ENCODE measurements around the gene WNT11.

The WNT11 gene

DNA sequence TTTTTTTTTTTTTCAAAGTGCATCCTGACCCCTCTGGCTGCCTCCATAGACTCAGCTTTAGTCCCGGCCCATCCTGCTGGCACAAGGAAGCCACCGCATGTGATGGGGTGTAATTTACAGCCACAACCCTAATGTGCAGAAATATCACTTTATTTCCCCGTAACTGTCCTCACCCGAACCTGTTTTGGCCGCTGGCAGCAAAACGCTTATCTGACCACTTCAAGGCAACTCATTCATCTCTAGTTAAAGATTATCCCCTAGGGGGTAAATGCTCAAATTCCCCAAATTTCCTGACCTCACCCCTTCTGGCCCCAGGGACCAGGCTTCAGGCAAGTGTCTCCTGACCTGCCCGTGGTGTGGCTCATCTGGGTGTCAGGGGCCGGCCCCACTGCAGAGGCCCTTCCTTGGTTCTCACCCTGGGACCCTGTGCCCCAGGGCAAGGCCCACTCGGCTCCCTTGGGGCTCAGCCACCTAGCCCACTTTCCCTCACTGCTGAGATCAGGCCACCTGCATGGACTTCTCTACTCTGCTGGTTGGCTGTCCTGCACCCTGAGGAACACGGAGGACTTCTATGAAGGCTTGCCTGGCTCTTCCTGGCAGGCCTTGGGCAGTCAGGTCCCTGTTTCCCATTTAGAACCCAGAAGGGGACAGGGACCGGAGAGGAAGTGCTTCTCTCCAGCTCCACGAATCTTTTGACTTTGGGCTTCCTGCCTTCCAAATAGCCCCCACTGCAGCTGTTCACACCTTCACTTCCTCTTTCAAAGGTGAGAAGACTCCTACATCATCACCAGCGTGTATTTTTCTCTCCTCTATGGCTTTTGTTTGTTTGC lies 53.3 kb downstream of the WNT11 start:
- DNase-seq = no peak

DNA sequence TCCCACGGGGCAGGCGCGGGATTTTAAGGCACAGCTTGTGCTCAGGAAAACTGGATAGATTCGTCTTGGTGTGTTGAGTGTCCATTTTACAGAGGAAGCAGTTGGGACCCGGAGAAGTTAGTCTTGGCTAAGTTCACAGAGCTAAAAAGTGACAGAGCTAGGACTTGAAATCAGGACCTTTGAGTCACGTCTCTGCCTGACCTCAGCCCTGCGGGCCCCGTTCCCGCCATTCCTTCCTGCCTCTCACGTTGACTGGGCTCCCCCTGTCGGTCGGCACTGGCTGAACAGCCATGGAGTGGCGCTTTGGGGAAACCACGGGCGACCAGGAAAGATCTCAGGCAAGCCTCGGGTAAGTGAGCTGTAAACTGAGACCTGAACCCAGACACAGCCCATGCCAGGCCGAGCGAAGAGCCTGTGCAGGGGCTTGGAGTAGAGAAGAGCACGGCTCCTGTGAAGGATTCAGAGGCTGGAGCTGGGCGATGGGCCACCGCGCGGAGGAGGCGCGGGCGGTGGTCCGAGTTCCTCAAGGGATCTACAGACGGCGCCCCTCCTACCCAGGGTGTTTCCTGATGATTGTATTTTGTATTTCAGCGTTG lies 54.1 kb downstream of the WNT11 start:
- DNase-seq = peak; percentile 68

DNA sequence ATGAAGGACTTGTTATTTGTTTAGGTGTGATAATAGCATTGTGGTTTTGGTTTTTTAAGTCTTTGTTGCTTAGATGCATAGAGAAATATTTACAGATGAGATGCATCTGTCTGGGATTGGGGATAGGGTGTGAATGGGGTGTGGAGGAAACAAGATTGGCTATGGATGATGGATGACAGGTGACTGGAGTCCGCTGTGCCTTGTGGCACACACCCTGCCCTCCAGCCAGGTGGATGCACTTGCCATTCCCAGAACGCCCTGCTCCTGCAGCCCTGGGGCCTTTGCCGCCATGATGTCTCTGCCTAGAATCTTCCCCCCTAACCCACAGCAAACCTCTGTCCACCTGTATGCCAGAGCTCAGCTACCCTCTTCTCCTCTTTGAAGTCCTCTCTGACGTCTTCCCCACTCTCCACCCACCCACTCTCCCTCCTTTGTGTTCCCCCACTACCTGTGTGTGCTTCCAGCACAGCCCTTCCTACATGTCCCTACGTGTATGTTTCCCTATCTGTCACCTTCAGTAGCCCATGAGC lies 54.7 kb downstream of the WNT11 start:
- DNase-seq = no peak

DNA sequence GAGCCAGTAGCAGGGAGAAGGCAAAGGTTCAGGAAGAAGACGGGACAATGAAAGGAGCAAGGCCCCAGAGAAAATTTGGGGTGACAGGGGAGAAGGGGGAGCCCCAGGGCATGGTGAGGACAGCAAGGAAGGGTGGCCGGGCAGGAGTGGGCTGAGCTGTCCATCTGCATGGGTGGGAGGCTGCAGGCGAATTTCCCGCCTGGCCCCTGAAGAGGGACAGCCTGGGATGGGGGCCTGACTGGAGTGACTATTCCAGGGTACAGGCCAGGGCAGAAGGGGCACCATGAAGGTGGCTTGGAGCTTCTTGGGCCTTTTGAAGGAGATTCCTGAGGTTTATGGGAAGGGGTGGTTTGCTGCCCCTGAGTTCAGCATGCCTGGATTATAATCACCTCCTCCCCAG lies 56.2 kb downstream of the WNT11 start:
- no peak for DNase-seq

DNA sequence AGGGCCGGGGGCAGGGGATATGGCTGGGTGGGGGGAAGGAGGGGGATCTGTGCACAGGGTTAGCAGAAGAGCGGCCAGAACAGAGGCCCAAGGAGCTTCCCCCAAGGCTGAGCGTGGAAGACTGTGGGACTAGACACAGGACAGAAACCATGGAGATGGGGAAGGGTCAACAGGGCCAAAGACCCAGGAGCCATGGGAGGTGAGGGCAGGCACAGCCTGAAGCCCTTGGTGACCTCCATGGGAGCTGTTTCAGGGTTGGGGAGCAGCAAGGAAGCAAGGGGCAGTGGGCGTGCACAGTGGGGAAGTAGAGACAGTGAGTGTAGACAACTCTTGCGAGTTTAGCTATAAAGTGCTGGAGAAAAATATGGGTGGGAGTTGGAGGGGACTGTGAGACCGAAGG lies 56.6 kb downstream of the WNT11 start:
- DNase-seq = no peak

DNA sequence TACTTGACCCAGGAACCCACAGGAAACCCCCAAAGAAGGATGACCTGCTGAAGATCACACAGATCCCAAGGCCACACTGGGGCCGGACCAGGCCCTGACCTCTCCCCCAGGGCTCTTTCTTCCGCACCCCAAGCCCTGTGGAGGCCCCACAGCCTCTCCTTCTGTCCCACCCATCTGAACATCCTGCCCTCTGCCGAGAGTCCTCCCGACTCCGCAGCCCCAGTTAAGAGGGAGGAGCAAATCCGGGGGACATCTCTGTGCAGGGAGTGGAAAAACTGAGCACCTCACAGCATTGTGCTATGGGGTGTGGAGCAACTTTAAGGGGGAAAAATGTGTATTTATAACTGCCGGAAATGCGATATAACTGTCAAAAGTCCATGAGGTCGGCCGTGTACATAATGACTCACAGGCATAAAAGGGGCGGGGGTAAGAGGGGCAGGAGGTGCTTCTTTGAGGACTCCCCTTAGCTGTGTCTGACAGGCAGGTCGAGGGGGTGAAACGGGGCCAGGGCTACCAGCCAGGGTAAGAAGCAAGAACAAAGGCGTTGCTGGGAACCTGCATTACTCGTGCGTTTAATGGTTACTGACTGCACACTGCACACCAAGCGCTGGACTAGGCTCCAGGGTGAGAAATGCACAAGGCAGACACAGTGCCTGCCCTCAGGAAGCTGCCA lies 57.2 kb downstream of the WNT11 start:
- no peak for DNase-seq

DNA sequence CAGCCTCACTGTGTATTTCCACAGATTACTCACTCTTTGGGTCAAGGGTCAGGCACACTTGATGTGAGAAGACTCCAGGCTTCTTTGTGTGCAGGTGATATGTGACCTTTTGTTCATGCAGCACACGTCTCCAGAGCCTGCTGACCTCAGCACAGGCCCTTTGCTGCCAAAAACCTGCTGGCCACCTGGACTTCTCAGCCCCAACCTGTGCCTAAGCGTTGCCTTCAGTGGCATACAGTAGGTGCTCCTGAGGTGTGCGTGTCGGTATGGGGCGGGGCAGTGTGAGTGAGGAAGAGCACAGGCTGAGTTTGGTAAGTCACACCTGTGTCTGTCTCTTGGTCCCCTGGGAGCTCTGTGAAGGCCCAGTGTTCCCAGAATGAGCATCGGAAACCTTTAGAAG lies 58.1 kb downstream of the WNT11 start:
- DNase-seq = no peak

DNA sequence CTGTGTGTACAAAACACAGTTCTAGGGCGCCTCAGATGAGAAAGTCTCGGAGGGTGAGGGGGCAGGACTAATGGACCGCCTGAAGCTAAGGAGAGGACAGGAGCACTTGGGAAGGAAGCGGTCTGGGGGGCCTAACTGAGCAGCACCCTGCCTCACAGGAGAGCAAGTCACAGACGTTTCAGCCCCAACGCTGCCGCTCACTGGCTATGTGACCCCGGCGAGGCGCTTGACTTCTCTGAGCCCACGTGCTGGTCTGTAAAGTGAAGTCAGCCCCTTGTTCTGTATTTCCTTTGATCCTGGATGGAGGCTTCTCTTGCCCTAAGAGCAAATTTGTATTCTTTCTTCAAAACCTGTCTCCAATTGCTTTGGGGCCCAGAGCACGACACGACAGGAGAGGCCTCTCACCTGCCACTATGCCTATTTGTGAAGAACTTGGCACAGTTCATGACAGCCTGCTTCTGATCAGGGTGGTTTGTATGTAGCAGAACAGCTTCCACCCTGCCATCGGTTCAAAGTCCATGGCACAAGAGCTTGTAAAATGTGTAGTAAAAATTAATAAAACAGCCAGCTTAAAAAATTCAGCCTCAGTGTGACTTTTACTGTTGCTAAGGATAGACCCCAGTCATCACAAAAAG lies 59.1 kb downstream of the WNT11 start:
- DNase-seq = no peak

DNA sequence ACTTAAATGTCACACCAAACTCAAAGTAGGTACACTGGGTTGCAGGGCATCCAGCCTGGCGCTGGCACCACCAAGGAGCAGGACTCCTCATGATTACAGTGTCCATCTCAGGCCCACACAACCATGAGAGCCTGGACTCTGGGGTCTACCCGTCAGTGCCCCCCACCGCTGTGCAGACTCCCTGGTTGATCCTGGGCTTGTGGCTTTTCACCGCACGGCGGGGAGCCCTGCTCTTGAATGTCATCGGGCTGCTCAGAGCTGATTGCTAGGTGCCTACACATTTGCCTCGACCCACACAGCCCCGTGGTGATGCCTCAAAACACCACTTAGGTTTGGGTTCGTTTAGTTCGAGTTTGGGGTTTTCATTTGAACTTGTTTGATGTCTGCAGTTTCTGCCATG lies 63.0 kb downstream of the WNT11 start:
- DNase-seq = no peak

DNA sequence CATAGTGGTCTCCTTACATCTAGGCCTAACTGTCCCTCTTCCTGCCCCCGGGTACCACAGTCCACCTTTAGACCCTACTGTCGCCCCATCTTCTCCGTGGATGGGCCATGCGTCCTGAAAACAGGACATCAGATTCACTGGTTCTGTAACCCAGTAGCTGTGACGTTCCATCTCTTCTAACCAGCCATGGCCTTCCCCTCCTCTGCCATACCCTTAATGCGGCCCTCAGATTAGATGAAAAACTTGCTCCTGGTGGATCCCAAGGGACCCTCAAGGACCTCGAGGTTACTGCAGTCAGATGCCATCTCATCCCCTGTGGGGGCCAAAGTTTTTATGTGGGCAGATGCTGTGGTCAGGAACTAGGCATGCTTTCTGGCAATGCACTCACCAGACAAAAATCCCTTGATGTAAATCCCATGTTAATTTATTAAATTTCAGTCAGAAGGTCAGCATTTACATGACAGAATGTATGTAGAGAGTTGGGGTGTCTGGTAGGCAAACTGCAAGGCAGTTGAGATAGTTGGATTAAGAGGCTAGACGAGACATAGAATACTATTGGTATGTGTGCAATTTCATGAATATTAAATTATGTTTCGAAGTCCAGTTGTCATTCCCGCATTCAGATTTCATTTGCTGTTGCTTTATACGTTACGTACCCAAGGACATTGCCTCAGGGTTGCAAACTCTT lies 64.3 kb downstream of the WNT11 start:
- DNase-seq = peak; percentile 31

DNA sequence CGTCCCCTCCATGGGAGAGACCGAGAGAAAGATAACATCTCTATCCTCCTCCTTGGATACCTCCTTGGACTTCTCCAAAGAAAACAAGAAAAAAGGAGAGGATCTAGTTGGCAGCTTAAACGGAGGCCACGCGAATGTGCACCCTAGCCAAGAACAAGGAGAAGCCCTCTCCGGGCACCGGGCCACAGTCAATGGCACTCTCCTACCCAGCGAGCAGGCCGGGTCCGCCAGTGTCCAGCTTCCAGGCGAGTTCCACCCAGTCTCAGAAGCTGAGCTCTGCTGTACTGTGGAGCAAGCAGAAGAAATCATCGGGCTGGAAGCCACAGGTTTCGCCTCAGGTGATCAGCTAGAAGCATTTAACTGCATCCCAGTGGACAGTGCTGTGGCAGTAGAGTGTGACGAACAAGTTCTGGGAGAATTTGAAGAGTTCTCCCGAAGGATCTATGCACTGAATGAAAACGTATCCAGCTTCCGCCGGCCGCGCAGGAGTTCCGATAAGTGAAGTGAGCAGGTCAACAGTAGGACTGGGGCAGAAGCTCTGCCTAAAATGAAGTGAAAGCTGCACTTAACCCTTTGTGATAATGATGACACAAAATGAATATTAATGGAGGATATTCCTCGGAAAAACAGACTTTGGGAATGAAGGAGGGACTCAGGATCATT lies 65.3 kb downstream of the WNT11 start:
- no peak for DNase-seq

DNA sequence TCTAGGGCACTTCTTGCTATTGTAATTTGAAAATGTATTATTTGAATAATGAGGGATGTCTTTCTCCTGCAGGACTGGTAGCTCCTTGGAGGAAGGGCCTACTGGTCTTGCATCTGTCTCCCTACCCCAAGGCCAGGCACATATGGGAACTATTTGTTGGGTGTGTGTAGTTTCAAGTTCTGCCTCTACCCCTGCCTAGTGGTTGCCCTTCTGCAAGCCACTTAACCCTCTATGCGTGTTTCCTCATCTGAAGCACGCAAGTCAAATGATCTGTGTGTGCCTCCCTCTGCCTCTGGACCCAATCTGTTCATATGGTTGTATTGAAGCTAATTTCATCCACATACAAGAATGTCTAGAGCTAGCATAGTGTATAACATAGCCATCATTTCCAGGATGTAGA lies 67.0 kb downstream of the WNT11 start:
- no peak for DNase-seq

Measured in fibroblast of skin of abdomen (primary cell).